H9 (cell line): Measurements from ENCODE around the gene CPT1A. TPM values are rescaled to one million over a fixed set of nuclear protein-coding genes. Genes with fewer than 3 reads are reported as not detected.

Experiments used
- DNase-seq: peaks from one replicate; pipeline ENCODE4 v3.0.0-alpha.2; 2017
- H2AFZ ChIP-seq: one replicate; pipeline ENCODE4 v1.6.1; 2013; ENCODE audit warnings: mild to moderate bottlenecking, low read length, control low read depth, moderate library complexity
- H2AK5ac ChIP-seq: 2 replicates; pipeline ENCODE4 v1.6.1; 2013; ENCODE audit warnings: low read length, control low read depth, mixed read lengths; ENCODE audit not compliant: insufficient read length
- H2BK120ac ChIP-seq: one replicate; pipeline ENCODE4 v1.6.1; 2013; ENCODE audit warnings: low read depth, mild to moderate bottlenecking, low read length, control low read depth, inconsistent platforms; ENCODE audit not compliant: poor library complexity, severe bottlenecking
- H2BK12ac ChIP-seq: 2 replicates; pipeline ENCODE4 v1.6.1; 2013; ENCODE audit warnings: low read length, control low read depth, mixed read lengths, low read depth; ENCODE audit not compliant: insufficient read length
- H2BK15ac ChIP-seq: 2 replicates; pipeline ENCODE4 v1.6.1; 2013; ENCODE audit warnings: low read depth, low read length, control low read depth
- H2BK20ac ChIP-seq: one replicate; pipeline ENCODE4 v1.6.1; 2013; ENCODE audit warnings: low read depth, mild to moderate bottlenecking, low read length, control low read depth, inconsistent platforms; ENCODE audit not compliant: poor library complexity, severe bottlenecking
- H2BK5ac ChIP-seq: 2 replicates; pipeline ENCODE4 v1.6.1; 2013; ENCODE audit warnings: low read length, control low read depth, mixed read lengths; ENCODE audit not compliant: insufficient read length
- H3K14ac ChIP-seq: 2 replicates; pipeline ENCODE4 v1.6.1; 2013; ENCODE audit warnings: low read length, control low read depth; ENCODE audit not compliant: insufficient read depth
- H3K18ac ChIP-seq: 2 replicates; pipeline ENCODE4 v1.6.1; 2013; ENCODE audit warnings: low read depth, mild to moderate bottlenecking, mixed read lengths, low read length, control low read depth; ENCODE audit not compliant: insufficient read length
- H3K23ac ChIP-seq: 2 replicates; pipeline ENCODE4 v1.6.1; 2013; ENCODE audit warnings: low read length, control low read depth, mixed read lengths, low read depth; ENCODE audit not compliant: insufficient read length
- H3K23me2 ChIP-seq: 2 replicates; pipeline ENCODE4 v1.6.1; 2013; ENCODE audit warnings: low read depth, mild to moderate bottlenecking, mixed read lengths, low read length, control low read depth; ENCODE audit not compliant: insufficient read length, poor library complexity, severe bottlenecking
- H3K27ac ChIP-seq: 2 replicates; pipeline ENCODE4 v1.5.1; 2013; ENCODE audit warnings: low read length, control low read depth, mixed read lengths, low read depth; ENCODE audit not compliant: insufficient read length
- H3K27me3 ChIP-seq: 2 replicates; pipeline ENCODE4 v1.6.1; 2013; ENCODE audit warnings: low read length, control low read depth, inconsistent platforms; ENCODE audit not compliant: insufficient read depth
- H3K4ac ChIP-seq: 2 replicates; pipeline ENCODE4 v1.6.1; 2013; ENCODE audit warnings: low read depth, mild to moderate bottlenecking, control low read depth, inconsistent platforms, low read length, moderate library complexity
- H3K4me1 ChIP-seq: 2 replicates; pipeline ENCODE4 v1.6.1; 2013; ENCODE audit warnings: low read length, control low read depth, inconsistent platforms; ENCODE audit not compliant: insufficient read depth
- H3K4me2 ChIP-seq: 2 replicates; pipeline ENCODE4 v1.6.1; 2013; ENCODE audit warnings: low read length, control low read depth, mixed read lengths; ENCODE audit not compliant: insufficient read length, insufficient read depth
- H3K56ac ChIP-seq: 2 replicates; pipeline ENCODE4 v1.6.1; 2013; ENCODE audit warnings: low read depth, mild to moderate bottlenecking, mixed read lengths, low read length, control low read depth; ENCODE audit not compliant: insufficient read length
- H3K79me1 ChIP-seq: 2 replicates; pipeline ENCODE4 v1.6.1; 2013; ENCODE audit warnings: low read depth, mild to moderate bottlenecking, moderate library complexity, low read length, control low read depth, inconsistent platforms; ENCODE audit not compliant: insufficient read depth, poor library complexity, severe bottlenecking
- H3K79me2 ChIP-seq: 2 replicates; pipeline ENCODE4 v1.6.1; 2013; ENCODE audit warnings: low read length, control low read depth, inconsistent platforms; ENCODE audit not compliant: insufficient read depth
- H3K9ac ChIP-seq: 2 replicates; pipeline ENCODE4 v1.6.1; 2013; ENCODE audit warnings: low read length, control low read depth, mixed read lengths; ENCODE audit not compliant: insufficient read length; ENCODE audit errors: extremely low read depth
- H3K9me3 ChIP-seq: one replicate; pipeline ENCODE4 v1.6.1; 2013; ENCODE audit warnings: low read depth, low read length, inconsistent platforms; ENCODE audit not compliant: control insufficient read depth
- H3T11ph ChIP-seq: one replicate; pipeline ENCODE4 v1.6.1; 2013; ENCODE audit warnings: mild to moderate bottlenecking, low read length, control low read depth, inconsistent platforms
- H4K20me1 ChIP-seq: one replicate; pipeline ENCODE4 v1.6.1; 2013; ENCODE audit not compliant: control insufficient read depth, insufficient read length, insufficient read depth
- H4K5ac ChIP-seq: 2 replicates; pipeline ENCODE4 v1.6.1; 2013; ENCODE audit warnings: low read depth, mild to moderate bottlenecking, mixed read lengths, low read length, control low read depth; ENCODE audit not compliant: insufficient read length
- H4K8ac ChIP-seq: replicated peaks from 2 replicates; pipeline ENCODE4 v1.6.1; 2013; ENCODE audit warnings: low read length, control low read depth, mixed read lengths, low read depth; ENCODE audit not compliant: insufficient read length
- H4K91ac ChIP-seq: 2 replicates; pipeline ENCODE4 v1.6.1; 2013; ENCODE audit warnings: low read depth, mild to moderate bottlenecking, moderate library complexity, mixed read lengths, low read length, control low read depth; ENCODE audit not compliant: insufficient read length
- H3K27ac Mint-ChIP-seq, 3 experiments: 2 replicates in 2 of 3; 3 replicates in 1 of 3; pipeline ENCODE4 v1.8.0; 2020 to 2021; ENCODE audit warnings: mixed read lengths in 3 of 3, mild to moderate bottlenecking in 1 of 3, moderate library complexity in 1 of 3
- H3K27me3 Mint-ChIP-seq: 2 replicates; pipeline ENCODE4 v1.8.0; 2021; ENCODE audit warnings: low read depth, mild to moderate bottlenecking, moderate library complexity, mixed read lengths
- H3K36me3 Mint-ChIP-seq, 3 experiments: 2 replicates in 2 of 3; 3 replicates in 1 of 3; pipeline ENCODE4 v1.8.0; 2020 to 2021; ENCODE audit warnings: low read depth in 3 of 3, mixed read lengths in 3 of 3; ENCODE audit not compliant: insufficient read depth in 1 of 3
- H3K4me1 Mint-ChIP-seq, 2 experiments: 2 replicates each; pipeline ENCODE4 v1.8.0; 2020; ENCODE audit warnings: mixed read lengths in 2 of 2
- H3K4me3 Mint-ChIP-seq, 2 experiments: 2 replicates in 1 of 2; 3 replicates in 1 of 2; pipeline ENCODE4 v1.8.0; 2020 to 2021; ENCODE audit warnings: mild to moderate bottlenecking in 2 of 2, mixed read lengths in 2 of 2, moderate library complexity in 1 of 2
- H3K9me3 Mint-ChIP-seq, 2 experiments: 2 replicates in 1 of 2; 3 replicates in 1 of 2; pipeline ENCODE4 v1.8.0; 2020; ENCODE audit warnings: mild to moderate bottlenecking in 2 of 2, mixed read lengths in 2 of 2, moderate library complexity in 1 of 2
- WGBS: extraction: QIAGEN DNeasy Blood & Tissue Kit; methylation state at CpG from one replicate; pipeline ENCODE4 v1.1.7; 2013; ENCODE audit warnings: missing lambda C conversion rate, low lambda C conversion rate, mixed read lengths; ENCODE audit not compliant: insufficient read length; ENCODE audit errors: extremely low coverage; 5-methylcytosine and 5-hydroxymethylcytosine counted together
- total RNA-seq: library from RNA; stranded (reverse); gene quantifications from 2 replicates; pipeline ENCODE4 v1.2.1, GENCODE V29; 2021
- TF ChIP-seq, protein P1 (sequence below): fragments of 200-600 bp; sonication (generic); conservative IDR thresholded peaks from 3 replicates; pipeline ENCODE4 v1.8.0; 2021; ENCODE audit warnings: antibody characterized with exemption, mild to moderate bottlenecking

CPT1A gene
- total RNA-seq, 1 experiment from 2014 or later, result 7.5 TPM

DNA sequence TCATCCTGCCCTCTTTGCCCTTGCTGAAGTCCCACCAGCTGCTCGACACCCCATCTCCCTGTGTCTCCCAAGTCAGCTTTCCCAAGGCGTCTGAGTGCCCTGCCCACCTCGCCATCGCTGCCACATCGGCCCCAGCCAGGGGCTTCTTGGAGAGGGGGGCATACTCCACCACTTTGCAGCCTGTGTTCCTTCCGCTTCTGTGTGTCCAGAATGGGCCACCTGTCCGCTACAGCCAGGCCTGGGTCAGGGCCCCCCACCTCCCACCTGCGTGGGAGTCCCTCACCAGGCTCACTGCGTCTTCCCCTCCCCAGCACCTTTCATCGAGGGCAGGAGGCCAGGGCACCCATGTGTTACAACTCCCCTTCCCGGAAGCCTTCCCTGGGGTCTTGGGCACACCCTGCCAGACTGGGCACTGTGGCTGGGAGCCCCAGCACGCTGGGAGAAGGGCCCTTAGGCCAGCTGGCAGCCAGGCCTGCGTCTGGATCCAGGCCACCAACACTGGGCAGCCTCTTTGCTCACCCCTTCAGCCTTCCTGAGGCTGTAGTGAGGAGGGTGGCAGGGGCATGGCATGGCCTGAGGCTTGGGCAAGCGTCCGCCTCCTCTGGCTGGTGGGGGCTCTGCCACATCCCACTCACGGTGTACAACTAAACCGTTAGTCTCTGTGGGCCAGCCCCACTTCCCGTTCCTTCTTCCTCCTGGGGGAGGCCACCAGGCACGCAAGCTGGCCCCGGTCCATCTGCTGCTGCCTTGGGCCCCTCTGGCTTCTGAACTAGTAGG lies 13.4 kb downstream of the CPT1A start:
- H3K27me3 Mint-ChIP-seq, result peaks cover 4% of the 10 kb centered on the region; the same call in 1 of the 2 replicates
- Histone ChIP-seq H2BK15ac (no peak overlapping the region), H3K23me2 (no peaks in the 10 kb centered on the region), H2BK20ac (no peak overlapping the region), H3K4me2 (no peak overlapping the region), H3K9ac (no peak overlapping the region), H3K18ac (no peak overlapping the region), H3K56ac (no peak overlapping the region), H3T11ph (no peak overlapping the region), H3K9me3 (no peaks in the 10 kb centered on the region), H4K5ac (no peak overlapping the region), H3K27me3 (no peaks in the 10 kb centered on the region), H3K27ac (no peak overlapping the region), H2BK12ac (no peak overlapping the region), H4K91ac (no peak overlapping the region), H2AK5ac (no peak overlapping the region), H3K4me1 (peaks cover 5% of the 10 kb centered on the region; the same call in 1 of the 2 replicates), H3K79me1 (no peaks in the 10 kb centered on the region), H3K23ac (no peak overlapping the region), H4K8ac (no peak overlapping the region), H3K14ac (no peak overlapping the region), H2AFZ (no peak overlapping the region), H2BK5ac (no peak overlapping the region), H3K4ac (no peak overlapping the region), H4K20me1 (no peaks in the 10 kb centered on the region), H2BK120ac (no peak overlapping the region), H3K79me2 (no peaks in the 10 kb centered on the region)
- no peak overlapping the region for H3K4me3 Mint-ChIP-seq
- H3K36me3 Mint-ChIP-seq, result no peaks in the 10 kb centered on the region
- H3K9me3 Mint-ChIP-seq, result no peaks in the 10 kb centered on the region
- H3K27ac Mint-ChIP-seq, result no peak overlapping the region
- no CpG with 5 or more reads among the region's 20 CpGs for WGBS
- no peak for DNase-seq
- TF ChIP-seq, protein P1, sequence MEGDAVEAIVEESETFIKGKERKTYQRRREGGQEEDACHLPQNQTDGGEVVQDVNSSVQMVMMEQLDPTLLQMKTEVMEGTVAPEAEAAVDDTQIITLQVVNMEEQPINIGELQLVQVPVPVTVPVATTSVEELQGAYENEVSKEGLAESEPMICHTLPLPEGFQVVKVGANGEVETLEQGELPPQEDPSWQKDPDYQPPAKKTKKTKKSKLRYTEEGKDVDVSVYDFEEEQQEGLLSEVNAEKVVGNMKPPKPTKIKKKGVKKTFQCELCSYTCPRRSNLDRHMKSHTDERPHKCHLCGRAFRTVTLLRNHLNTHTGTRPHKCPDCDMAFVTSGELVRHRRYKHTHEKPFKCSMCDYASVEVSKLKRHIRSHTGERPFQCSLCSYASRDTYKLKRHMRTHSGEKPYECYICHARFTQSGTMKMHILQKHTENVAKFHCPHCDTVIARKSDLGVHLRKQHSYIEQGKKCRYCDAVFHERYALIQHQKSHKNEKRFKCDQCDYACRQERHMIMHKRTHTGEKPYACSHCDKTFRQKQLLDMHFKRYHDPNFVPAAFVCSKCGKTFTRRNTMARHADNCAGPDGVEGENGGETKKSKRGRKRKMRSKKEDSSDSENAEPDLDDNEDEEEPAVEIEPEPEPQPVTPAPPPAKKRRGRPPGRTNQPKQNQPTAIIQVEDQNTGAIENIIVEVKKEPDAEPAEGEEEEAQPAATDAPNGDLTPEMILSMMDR, result no peak
- peaks cover 30 to 31% of the 10 kb centered on the region in 2 experiments for H3K4me1 Mint-ChIP-seq
